GM21529 (cell line): ENCODE measurements around the gene H2BK1.

ENCODE experiments used
- ATAC-seq: cut with Tn5 transposase; IDR thresholded peaks from one replicate; pipeline ENCODE4 v1.9.1; 2021; ENCODE audit not compliant: unreplicated experiment

Gene H2BK1

DNA sequence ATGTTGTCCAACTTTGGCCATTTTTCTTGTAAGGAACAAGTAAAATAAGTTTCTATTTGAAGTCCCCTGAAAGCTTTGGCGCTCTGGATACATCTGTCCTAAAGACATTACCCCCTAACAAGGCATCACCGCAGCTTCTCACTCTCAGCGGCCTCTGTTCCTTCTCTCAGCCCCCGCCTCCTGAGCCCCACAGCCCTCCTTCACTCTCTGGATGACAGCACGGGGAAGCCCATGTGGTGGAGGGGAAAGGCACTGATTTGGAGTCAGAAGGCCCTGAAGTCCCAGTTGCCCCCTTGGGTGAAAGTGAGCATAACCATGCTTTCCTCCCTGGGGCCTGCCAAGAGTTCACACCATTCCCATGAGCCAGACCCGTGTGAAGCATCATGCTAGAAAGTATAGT lies 4.6 kb downstream of the H2BK1 start:
- ATAC-seq, result no peak

DNA sequence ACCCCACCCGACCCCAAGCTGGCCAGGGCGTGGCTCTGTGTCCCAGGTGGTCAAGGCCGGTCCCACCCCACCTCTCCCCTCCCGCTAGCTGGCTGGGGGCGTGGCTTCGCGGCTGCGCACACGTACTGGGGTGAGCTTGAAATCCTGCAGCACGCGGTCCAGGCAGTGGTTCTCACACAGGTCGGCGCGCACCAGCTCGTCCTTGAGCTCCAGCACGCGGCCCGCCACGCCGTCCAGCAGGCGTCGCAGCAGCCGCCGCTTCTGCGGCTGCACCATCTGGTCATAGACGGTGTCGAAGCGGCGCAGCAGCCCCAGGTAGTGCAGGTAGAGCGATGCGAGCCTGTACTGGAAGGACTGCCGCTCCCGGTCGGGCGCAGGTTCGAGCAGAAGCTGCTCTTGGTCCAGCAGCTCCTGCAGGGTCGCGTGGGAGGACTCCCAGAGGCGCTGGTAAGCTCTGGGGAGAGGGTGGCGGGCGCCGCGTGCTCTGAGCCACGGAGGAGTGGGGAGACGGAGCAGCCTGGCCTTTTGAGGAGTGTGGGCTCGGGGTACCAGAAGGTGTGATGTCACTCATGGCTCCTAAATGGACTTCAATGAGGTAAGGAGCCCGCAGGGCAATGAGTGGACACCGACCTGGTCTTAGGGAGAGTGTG lies 5.8 kb downstream of the H2BK1 start:
- no peak for ATAC-seq

GRCh38 chr7:151202836-151203235 lies 7.5 kb downstream of the H2BK1 start:
- ATAC-seq, result no peak

- no peak for ATAC-seq
Observed at GRCh38 chr7:151201751-151202150, 8.5 kb downstream of the H2BK1 start.

GRCh38 chr7:151201344-151201743 lies 8.9 kb downstream of the H2BK1 start:
- no peak for ATAC-seq

- no peak for ATAC-seq
Observed at GRCh38 chr7:151198945-151199848, 11.1 kb downstream of the H2BK1 start.

DNA sequence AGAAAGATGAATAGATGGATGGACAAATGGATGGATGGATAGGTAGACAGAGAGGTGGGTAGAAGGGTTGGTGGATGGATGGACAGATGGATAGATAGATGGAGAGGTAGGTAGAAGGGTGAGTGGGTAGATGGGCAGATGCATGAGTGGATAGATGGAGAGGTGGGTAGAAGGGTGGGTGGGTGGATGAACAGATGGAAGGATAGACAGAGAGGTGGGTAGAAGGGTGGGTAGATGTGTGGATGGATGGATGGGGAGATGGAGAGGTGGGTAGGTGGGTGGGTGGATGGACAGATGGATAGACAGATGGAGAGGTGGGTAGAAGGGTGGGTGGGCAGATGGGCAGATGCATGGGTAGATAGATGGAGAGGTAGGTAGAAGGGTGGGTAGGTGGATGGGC lies 12.4 kb downstream of the H2BK1 start:
- ATAC-seq, result no peak

- no peak for ATAC-seq
Observed at GRCh38 chr7:151195616-151196450, 14.5 kb downstream of the H2BK1 start.

GRCh38 chr7:151194188-151194587 lies 16.1 kb downstream of the H2BK1 start:
- no peak for ATAC-seq

DNA sequence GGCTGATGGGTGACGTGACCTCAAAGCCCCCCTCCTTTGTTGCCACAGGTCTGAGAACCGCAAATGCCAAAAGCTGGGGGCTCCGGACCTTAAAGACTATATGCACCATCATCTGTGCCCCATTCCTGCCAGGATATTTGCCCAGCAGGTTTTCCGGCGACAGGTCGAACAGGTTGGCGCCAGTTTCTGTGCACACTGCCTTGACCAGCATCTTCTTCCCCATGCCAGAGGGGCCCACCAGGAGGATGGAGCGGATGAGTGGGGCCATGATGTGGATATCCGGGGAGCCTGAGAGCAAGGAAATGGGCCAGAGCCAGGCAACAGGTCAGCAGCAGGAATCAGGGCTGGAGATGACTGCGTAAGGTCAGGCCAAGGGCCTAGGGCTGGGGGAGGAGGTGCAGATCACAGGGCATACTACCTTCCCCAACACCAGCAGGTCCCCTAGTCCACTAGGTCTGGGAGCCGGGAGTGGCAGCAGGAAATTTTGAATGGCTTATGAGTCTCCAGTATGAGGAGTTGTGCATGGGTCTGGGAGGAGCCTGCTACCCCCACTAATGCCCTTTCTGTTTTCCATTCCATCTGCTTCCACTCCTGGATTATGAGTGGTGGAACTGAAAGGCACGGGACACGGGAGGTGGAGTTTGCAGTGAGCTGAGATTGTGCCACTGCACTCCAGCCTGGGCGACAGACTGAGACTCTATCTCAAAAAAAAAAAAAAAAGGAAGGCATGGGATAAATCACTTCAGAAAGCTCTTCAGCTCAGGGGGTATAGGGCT lies 16.9 kb downstream of the H2BK1 start:
- ATAC-seq, result no peak

DNA sequence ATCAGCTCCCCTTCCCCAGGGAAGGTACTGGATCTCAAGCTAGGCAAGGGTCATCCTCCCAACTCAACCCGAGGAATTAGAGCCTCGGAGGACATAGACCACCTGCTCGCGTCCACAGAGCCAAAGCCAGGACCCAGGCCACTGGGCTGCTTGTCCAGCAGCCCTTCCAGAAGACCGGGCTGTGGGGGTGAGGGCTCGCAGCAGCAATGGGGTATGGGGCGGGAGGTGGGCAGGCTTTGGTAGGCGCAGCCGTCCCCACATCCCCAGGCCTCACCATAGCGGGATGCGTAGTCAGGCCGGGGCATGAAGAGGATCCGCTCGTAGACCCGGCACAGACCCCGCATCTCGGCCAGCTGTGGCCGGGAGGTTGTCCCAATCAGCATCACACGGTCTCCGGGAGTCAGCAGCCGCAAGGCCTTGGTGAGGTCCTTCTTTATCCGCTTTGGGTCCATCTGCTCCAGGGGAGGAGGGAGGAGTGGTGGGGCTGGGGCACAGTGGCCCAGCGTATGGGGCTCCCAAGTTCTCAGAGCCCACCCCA lies 18.2 kb downstream of the H2BK1 start:
- ATAC-seq, result no peak

DNA sequence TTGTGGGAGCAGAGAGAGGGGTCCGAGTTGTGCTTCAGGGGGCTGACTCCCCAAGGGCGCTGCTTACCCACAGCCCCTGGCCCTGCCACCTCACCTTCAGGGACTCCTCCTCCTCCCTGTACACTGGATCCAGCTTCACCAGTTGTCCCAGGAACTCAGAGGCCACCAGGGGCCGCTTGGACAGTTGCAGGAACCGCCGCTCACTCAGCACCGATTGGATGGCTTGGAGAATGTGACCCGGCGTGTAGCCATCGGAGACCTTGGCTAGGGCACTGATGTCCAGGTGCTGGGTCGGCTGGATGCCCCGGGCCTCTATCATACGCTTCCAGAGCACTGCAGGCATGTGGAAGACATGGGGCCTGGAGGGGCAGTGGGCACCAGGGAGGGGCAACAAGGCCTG lies 18.7 kb downstream of the H2BK1 start:
- no peak for ATAC-seq

- ATAC-seq, result no peak
Observed at GRCh38 chr7:151189038-151189437, 21.2 kb downstream of the H2BK1 start.

- ATAC-seq, result peak; percentile 49
Observed at GRCh38 chr7:151188252-151188542, 22.1 kb downstream of the H2BK1 start.

DNA sequence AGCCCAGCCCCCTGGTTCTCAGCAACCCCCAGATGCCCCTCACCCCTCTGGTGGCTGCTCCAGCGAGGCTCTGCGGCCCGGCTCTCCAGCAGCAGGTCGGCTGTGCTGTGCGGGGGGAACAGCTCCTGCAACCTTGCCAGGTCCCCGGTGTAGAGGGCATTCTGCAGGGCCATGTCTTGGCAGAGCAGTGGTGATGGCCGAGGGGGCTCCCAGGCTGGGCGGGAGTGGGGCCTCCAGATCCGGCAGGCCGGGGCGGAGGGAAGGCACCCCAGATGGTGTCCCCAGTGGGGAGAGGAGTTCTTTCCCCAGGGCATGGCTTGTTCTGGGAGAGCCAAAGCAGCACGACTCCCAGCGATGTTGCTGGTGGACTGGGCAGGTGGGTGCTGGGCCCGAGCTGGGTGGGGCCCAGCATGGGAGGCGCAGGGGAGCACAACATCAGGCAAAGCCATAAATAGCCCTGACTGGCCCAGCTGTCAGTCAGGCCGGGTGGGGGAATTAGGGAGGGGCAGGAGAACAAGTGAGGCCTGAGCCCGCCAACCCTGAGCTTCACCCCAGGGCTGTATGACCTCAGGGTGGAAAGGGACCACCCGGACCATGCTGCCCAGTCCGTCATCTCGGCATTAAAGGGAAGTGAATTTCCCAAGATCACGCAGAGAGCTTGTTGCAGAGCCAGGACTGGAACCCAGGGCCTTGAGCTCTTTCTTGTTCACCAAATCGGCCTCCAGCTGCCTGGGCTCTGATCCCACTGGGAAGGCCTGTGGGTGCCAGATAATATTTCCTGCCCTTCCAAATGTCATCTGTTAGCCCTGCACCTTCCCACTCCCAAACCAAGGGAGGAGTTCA lies 22.7 kb downstream of the H2BK1 start:
- ATAC-seq, result no peak

DNA sequence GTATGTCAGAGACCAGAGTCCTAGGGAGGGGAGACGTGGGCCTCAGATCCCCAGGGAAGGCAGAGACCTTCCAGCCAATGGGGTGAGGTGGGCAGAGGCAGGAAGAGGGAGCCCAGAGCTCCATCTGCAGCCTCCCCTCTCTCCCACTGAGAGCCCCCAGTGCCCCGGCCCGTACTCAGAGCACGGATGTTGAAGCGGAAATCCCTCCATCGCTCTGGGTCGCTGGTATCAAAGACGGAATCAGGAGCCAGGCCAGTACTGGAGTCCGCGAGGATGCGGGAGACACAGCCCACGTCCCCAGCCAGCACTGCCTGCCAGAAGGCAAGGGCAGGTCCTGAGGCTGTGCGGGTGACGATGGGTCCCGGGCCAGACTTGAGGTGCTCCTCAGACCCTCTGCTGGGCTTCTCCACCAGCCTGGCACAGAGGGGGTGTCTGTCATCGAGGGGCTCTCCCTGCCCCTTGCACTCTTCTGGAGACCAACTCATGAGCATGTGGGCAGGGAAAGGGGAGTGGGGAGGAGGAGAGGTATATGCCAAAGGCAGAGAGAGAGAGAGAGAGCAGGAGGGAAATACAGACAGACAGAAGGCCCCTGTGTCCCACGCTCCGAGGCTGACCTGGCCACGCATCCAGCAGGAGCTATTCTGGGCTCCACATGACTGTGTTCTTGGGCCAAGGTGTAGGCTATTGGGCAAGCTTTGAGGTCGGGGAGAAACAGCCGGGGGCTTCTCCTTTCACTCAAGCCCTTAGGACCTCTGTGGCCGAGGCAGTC lies 23.5 kb downstream of the H2BK1 start, which contains the start of gene ASB10:
Gene ASB10, minus strand, starts transcription at position 611 of the 769 bp plus-strand sequence. Its CDS starts 120 bp downstream, at position 491.
- ATAC-seq, result no peak

DNA sequence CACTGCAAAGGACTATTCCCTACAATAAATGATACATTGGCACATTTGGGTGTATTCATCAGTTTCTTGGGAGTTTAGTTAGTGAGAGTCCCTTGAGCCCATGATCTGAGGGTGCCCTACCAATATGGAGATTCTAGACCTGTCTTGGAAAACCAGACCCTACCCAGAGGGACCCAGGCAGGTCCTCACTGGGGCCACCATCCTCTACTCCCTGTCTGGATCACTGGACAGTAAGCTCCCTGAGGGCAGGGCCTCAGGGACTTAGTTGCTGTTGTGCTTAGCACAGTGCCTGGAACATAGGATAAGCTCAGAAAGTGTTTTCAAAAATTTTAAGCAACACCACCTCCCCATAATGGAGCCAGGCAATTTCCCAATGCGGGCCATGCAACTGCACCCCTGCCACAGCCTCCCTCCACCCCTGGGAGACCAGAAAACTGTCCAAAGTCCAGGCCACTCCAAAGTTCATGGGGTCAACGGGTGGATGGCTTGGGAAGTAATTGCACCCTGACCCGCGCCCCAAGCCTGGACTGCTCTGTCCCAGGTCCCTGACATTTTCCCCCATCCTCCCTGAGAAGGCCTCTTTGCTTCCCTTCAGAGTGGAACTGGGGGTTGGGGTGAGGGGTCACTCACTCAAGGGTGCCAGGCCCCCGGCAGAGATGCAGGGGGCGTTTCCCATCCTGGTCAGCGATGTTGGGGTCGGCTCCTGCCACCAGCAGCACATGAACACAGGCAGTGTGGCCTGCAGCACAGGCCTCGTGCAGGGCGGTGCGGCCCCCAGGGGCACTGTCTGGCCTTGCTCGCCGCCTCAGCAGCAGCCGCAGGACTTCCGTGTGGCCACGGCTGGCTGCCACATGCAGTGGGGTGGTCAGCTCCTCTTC lies 24.3 kb downstream of the H2BK1 start:
- ATAC-seq, result no peak

- ATAC-seq, result no peak
Observed at GRCh38 chr7:151181011-151181431, 29.3 kb downstream of the H2BK1 start.
